HG02588 (cell line): ENCODE results near the gene IRF4.

ENCODE experiments used
- ATAC-seq: cut with Tn5 transposase; IDR thresholded peaks from one replicate; pipeline ENCODE4 v1.9.1; 2021; ENCODE audit warnings: mild to moderate bottlenecking, moderate library complexity; ENCODE audit not compliant: unreplicated experiment

Gene IRF4

GRCh38 chr6:352896-353470 is 38.6 kb upstream of the IRF4 start:
- ATAC-seq = no peak

- ATAC-seq = no peak
These were observed 37.6 kb upstream of the IRF4 start for GRCh38 chr6:353642-354614.

DNA sequence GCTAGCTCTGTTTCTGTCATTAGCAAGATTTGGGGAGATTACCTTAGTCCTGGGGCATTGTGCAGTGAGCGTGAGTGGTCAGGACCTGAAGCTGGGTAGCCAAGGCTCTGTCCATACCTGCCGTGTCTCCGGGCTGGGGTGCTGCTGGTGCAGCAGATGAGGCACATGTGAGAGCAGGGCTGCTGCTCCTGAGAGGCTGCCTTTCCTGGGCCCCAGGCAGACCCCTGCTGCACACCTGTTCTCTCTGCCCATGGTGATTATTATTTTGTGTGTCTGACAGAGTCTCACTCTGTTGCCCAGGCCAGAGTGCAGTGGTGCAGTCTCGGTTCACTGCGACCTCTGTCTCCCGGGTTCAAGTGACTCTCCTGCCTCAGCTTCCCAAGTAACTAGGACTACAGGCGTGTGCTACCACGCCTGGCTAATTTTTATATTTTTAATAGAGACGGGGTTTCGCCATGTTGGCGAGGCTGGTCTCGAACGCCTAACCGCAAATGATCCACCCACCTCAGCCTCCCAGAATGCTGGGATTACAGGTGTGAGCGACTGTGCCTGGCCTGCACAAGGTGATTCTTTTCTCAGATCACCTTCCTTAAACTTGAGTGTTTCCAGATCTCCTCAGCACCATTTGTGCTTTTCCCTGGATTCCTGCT is 36.8 kb upstream of the IRF4 start:
- no peak for ATAC-seq

GRCh38 chr6:355373-356208 is 36.0 kb upstream of the IRF4 start:
- peak; percentile 31 for ATAC-seq

- ATAC-seq = peak; percentile 32
These were observed 34.7 kb upstream of the IRF4 start for GRCh38 chr6:356828-357251.

- no peak for ATAC-seq
These were observed 34.2 kb upstream of the IRF4 start for GRCh38 chr6:357261-357790.

DNA sequence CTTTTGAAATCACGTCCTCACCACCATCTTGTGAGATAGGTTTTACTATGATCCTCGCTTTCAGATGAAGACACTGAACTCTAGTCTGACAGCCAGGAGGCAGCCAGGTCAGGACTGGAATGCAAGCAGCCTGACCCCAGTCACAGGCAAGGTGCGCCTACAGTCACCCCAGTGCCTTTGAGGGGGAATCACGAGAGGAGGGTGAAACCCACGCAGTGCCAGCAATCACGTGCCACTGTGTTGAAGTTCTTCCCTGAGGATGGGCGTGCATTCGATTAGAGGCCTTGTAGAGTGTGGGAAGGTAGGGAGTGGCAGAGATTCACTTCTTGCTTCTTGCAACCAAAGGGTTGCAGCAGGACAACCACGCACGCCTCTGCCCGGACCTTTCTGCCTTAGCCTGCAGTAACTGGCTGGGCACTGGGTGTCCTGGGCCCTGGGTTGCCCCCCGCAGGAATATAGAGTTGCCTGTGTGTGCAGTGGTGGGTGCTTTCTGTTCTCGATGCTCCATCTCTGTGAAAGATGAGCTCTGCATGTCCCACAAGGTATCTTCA is 33.7 kb upstream of the IRF4 start:
- ATAC-seq = no peak

GRCh38 chr6:358432-358831 is 33.1 kb upstream of the IRF4 start:
- no peak for ATAC-seq

- ATAC-seq = no peak
These were observed 32.7 kb upstream of the IRF4 start for GRCh38 chr6:358847-359246.

DNA sequence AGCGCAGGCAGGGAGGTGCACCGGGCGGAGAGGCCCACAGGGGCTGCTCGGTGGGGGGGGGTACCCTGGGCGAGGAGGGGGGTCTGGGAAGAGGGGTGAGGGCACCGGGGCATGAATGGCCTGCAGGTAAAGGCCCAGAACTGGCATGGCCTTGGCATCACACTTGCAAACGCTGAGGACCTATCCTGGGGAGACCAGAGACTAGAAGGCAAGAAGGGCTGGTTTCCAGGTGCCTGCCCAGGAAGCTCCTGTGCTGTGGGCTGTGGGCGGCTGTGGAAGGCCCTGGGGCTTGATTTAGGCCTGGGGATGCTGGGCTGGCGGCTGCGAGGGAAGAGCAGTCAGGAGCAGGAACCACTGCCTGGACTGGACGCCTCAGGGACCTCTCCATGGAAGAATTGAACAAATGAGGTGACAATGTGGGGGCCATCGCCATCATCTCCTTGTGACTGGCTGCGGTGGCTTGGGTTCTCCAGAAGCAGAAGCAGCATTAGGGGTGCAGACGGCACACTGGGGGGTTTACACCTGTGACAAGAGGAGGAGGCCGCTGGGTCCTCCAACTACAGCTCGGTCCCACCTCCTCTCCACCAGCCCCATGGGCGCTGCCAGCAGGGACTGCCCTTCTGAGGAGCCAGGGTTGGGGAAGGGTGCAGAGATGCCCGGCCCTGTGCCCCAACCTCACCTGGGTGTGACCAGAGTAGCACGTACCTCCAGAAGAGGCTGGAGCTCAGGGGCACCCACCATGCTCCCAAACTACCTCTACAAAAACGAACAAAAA is 32.1 kb upstream of the IRF4 start:
- no peak for ATAC-seq

DNA sequence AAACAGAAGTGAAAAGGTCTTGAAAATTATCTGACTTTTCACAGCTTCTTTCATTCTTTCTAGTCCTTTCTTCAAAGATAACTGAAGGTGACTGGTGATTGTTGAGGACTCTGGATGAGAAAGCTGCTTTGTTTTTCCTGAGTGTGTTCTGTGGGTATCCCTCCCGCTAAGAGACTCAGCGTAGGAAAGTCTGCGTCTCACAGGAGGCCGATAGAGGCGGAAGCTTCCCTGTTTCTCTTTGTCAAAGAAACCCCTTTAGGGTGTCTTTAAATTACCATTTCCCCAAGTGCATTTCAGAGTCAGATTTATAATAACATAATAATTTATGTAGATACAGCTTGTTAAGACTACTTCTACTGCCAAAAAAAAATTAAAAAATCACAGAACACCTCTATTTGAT is 31.2 kb upstream of the IRF4 start:
- no peak for ATAC-seq

DNA sequence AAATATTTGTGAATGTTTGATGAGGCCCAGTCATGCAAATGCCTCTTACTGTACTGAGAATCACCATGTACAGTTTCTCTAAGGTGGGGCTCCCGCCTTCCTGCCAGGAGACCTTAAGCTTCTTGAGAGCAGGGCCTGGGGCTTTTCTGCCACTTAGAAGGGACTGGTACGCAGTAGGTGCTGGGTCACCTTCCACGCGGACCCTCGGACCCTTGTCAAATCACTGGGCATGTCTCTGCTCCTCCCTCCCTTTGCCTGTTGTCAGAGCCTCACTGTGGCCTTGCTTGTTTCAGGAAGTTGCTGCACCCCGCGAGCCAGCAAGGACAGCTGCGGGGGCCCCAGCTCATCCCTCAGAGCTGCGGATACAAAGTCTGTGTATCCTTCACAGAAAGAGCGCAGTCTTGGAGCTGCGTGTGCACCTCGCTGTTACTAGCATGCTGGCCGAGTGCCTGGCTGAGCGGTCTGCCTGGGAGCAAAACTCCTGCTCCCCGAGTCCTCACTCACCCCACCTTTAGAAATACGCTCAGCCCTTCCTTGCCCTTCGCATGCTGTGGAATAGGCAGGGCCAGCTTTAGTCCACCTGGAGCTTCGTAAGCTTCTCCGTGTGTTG is 30.7 kb upstream of the IRF4 start:
- no peak for ATAC-seq

GRCh38 chr6:361411-362132 is 30.0 kb upstream of the IRF4 start:
- no peak for ATAC-seq

DNA sequence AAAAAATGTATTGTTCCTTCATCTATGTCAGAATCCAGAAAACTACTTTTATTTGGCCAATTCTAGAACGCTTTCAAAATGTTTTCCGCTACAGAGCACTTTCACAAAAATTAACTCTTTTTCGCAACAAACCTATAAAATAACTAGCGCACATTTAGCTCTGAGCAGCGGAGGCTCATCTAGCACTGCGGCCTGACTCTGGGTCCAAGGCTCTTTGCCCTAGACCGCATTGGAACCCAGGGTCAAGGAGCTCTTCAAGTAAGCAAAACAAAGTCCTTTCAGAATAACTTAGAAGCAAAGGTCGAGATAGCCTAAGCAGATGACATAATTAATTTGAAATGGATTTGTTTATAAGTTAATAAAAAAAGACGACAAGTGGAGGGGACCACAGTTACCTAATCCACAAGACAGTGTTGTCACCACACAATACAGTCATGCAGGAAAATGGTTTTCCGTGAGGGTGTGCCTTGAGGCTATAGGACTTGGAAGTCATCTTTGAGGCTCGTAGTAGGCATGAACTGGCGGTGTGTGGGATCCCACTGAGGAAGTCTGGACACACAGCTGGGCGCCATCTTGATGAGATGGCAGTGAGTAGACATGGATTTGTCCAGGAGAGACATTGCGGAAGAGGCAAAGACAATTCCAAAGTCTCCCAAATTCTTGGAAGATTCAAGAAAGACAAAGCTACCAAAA is 29.2 kb upstream of the IRF4 start:
- no peak for ATAC-seq

DNA sequence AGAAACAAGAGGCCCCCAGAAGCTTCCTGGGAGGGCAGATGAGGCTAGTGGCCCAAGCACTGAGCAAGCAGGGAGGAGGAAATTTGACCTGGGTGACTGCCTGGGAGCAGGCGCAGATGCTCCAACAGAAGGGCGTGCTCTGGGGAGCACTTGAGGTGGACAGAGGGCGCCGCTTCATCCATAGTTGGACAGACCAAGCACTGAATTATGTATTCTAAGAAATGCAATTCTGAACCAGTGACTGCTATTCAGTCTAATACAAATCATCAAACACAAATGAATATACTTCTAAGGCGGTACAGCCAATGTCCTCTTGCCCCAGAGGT is 28.7 kb upstream of the IRF4 start:
- no peak for ATAC-seq

DNA sequence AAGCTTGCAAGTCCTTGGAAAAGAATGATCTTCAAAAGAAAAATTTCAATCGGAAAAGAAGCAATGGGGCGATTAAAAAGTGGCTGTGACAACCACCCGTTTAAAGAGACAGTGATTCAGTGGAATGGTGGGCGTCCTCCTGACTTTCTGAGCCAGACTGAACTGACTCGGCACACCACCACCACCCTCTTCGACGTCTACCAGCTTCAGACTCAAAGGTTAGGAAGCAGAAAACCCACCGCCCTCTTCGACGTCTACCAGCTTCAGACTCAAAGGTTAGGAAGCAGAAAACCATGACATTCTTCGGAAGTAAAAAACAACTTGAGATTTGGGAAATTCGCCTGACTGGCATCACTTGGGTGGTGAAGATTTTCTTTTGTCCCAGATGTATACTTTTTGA is 28.3 kb upstream of the IRF4 start:
- ATAC-seq = no peak

- no peak for ATAC-seq
These were observed 27.6 kb upstream of the IRF4 start for GRCh38 chr6:363909-364308.
